GM23338 (cell line): ENCODE measurements around the gene ABCB6.

Source experiments
- CREB1 ChIP-seq: fragments of 250-450 bp; sonication (Bioruptor Pico); IDR thresholded peaks from 2 replicates; pipeline ENCODE4 v1.5.0; 2020; ENCODE audit warnings: low read depth, mild to moderate bottlenecking, moderate library complexity
- CTCF ChIP-seq, 2 experiments: fragments of 200-600 bp in 1 of 2; sonication (generic) in 1 of 2; conservative IDR thresholded peaks; 2 replicates each; pipeline versions ENCODE4 v1.5.1 to v1.6.1; 2016 to 2017; ENCODE audit warnings: antibody characterized with exemption in 2 of 2, low read depth in 2 of 2, mild to moderate bottlenecking in 2 of 2, moderate library complexity in 1 of 2
- EZH2 ChIP-seq: fragments of 200-600 bp; sonication (generic); IDR thresholded peaks from one replicate; pipeline ENCODE4 v1.8.0; 2017; ENCODE audit warnings: antibody characterized with exemption, mild to moderate bottlenecking, low read depth; ENCODE audit not compliant: unreplicated experiment
- EZH2phosphoT487 ChIP-seq: fragments of 200-600 bp; sonication (generic); IDR thresholded peaks from one replicate; pipeline ENCODE4 v1.8.1; 2018; ENCODE audit warnings: antibody characterized with exemption; ENCODE audit not compliant: unreplicated experiment
- JUNB ChIP-seq: IDR thresholded peaks from one replicate; pipeline ENCODE4 v1.6.1; 2016; ENCODE audit warnings: antibody characterized with exemption; ENCODE audit not compliant: unreplicated experiment
- POLR2AphosphoS5 ChIP-seq: IDR thresholded peaks from 2 replicates; pipeline ENCODE4 v1.6.1; 2016; ENCODE audit warnings: antibody characterized with exemption, low read depth
- ZNF331 ChIP-seq: fragments of 250-450 bp; sonication (Bioruptor Pico); IDR thresholded peaks from 2 replicates; pipeline ENCODE4 v1.5.0; 2020; ENCODE audit warnings: low read depth, mild to moderate bottlenecking, moderate library complexity
- TF ChIP-seq, protein P1 (sequence below): IDR thresholded peaks from one replicate; pipeline ENCODE4 v1.6.1; 2018; ENCODE audit warnings: antibody characterized with exemption; ENCODE audit not compliant: unreplicated experiment

GRCh38 chr2:219174801-219175200 lies 44.0 kb downstream of the ABCB6 start:
- TF ChIP-seq CTCF (conservative IDR thresholded peaks at IDR 0.05; ENCODE audit: low read depth in 2 of 2) (no peak), POLR2AphosphoS5 (no peak), CREB1 (no peak), EZH2 (no peak), EZH2phosphoT487 (no peak), JUNB (no peak), ZNF331 (CRISPR knock-in tag) (no peak)
- TF ChIP-seq, protein P1, sequence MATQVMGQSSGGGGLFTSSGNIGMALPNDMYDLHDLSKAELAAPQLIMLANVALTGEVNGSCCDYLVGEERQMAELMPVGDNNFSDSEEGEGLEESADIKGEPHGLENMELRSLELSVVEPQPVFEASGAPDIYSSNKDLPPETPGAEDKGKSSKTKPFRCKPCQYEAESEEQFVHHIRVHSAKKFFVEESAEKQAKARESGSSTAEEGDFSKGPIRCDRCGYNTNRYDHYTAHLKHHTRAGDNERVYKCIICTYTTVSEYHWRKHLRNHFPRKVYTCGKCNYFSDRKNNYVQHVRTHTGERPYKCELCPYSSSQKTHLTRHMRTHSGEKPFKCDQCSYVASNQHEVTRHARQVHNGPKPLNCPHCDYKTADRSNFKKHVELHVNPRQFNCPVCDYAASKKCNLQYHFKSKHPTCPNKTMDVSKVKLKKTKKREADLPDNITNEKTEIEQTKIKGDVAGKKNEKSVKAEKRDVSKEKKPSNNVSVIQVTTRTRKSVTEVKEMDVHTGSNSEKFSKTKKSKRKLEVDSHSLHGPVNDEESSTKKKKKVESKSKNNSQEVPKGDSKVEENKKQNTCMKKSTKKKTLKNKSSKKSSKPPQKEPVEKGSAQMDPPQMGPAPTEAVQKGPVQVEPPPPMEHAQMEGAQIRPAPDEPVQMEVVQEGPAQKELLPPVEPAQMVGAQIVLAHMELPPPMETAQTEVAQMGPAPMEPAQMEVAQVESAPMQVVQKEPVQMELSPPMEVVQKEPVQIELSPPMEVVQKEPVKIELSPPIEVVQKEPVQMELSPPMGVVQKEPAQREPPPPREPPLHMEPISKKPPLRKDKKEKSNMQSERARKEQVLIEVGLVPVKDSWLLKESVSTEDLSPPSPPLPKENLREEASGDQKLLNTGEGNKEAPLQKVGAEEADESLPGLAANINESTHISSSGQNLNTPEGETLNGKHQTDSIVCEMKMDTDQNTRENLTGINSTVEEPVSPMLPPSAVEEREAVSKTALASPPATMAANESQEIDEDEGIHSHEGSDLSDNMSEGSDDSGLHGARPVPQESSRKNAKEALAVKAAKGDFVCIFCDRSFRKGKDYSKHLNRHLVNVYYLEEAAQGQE = no peak
